ENCODE data around the gene OLFM2. TPM values are rescaled to one million over a fixed set of nuclear protein-coding genes. Genes with fewer than 3 reads are reported as not detected.
A peak's percentile ranks its signal among the peaks of the same experiment; 100 is the strongest.

OLFM2 gene
- polyA plus RNA-seq, 2 of the 4 experiments (the other 2 are of a cell fraction) = 6.5 to 8.0 TPM

DNA sequence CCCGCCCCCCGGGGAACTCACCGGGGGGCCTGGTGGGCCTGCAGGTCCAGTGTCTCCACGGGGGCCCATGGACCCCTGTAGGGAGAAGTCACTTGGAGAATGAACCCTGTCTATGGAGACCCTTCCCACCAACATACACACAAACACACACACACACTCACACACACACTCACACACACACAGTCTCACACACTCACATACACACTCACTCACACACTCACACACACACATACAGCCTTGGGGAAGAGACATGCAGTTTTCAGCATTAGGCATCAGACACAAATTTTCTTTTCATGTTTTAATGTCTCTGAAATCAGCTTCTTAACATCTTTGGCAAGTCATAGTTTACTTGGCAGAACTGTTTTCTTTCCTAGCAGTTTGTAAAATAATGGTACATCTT is 31.0 kb upstream of the OLFM2 start:
- WGBS (ENCODE audit: missing lambda C conversion rate) = no CpG with 5 or more reads among the region's 4 CpGs
- POLR2A ChIA-PET = no interaction called here
- TF ChIP-seq ZC3H11A (IDR thresholded peaks at IDR 0.05) (no peak), HOXB5 (CRISPR knock-in tag; IDR thresholded peaks at IDR 0.05) (no peak), EHMT2 (IDR thresholded peaks at IDR 0.05; ENCODE audit: low read depth) (no peak), ZNF302 (CRISPR knock-in tag; IDR thresholded peaks at IDR 0.05) (no peak), EP300 (IDR thresholded peaks at IDR 0.05) (no peak), ZSCAN20 (CRISPR knock-in tag; IDR thresholded peaks at IDR 0.05) (no peak), PHF8 (IDR thresholded peaks at IDR 0.05; ENCODE audit: borderline replicate concordance, low read depth) (no peak), HEYL (CRISPR knock-in tag; IDR thresholded peaks at IDR 0.05) (no peak), USF2 (IDR thresholded peaks at IDR 0.05) (no peak), RNF2 (IDR thresholded peaks at IDR 0.05; ENCODE audit: borderline replicate concordance, low read depth) (no peak)
- TF ChIP-seq, protein P1, sequence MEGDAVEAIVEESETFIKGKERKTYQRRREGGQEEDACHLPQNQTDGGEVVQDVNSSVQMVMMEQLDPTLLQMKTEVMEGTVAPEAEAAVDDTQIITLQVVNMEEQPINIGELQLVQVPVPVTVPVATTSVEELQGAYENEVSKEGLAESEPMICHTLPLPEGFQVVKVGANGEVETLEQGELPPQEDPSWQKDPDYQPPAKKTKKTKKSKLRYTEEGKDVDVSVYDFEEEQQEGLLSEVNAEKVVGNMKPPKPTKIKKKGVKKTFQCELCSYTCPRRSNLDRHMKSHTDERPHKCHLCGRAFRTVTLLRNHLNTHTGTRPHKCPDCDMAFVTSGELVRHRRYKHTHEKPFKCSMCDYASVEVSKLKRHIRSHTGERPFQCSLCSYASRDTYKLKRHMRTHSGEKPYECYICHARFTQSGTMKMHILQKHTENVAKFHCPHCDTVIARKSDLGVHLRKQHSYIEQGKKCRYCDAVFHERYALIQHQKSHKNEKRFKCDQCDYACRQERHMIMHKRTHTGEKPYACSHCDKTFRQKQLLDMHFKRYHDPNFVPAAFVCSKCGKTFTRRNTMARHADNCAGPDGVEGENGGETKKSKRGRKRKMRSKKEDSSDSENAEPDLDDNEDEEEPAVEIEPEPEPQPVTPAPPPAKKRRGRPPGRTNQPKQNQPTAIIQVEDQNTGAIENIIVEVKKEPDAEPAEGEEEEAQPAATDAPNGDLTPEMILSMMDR (IDR thresholded peaks at IDR 0.05) = no peak
- FAIRE-seq = no peak
- DNase-seq (ENCODE audit: low read depth in 1 of 2, low spot score in 1 of 2) = peak in 1 of 2 experiments; percentile 14
- ATAC-seq = no peak
- CTCF ChIA-PET = no interaction called here
- H3K4me2 ChIP-seq = no peak overlapping the region; the same call in 2 of the 3 replicates
- H3K9me3 ChIP-seq = no peaks in the 10 kb centered on the region
- H3K4me3 ChIP-seq = no peak overlapping the region
- H3K27ac ChIP-seq = no peak overlapping the region
- H3K4me1 ChIP-seq = no peaks in the 10 kb centered on the region

DNA sequence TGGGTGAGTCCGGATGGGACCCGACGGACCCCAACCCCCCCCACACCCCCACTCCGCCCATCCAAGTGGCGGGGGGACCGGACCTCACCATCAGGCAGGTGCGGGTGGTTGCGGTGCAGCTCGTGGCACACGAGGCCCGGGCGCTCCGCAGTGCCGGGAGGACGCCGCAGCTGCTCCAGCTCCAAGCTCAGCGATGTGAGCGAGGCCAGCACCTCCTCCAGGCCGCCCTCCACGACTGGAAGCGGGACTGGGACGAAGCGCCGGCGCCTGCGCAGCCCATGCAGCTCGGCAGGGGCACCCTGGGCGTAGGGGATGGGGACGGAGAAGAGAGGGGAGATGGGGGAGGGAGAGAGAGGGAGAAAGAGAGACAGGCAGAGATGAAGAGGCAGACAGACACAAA is 30.1 kb upstream of the OLFM2 start:
- ChIA-PET CTCF (no interaction called here), POLR2A (no interaction called here)
- no peaks in the 10 kb centered on the region for H3K4me1 ChIP-seq
- no peaks in the 10 kb centered on the region for H3K9me3 ChIP-seq
- no peak overlapping the region for H3K4me3 ChIP-seq
- FAIRE-seq (no peak), DNase-seq (ENCODE audit: low read depth in 1 of 2, low spot score in 1 of 2) (no peak), ATAC-seq (peak in 1 of 2 experiments; percentile 44; a peak in 3 of 6 replicates)
- WGBS (ENCODE audit: missing lambda C conversion rate) = no CpG with 5 or more reads among the region's 29 CpGs
- no peak overlapping the region for H3K27ac ChIP-seq
- H3K4me2 ChIP-seq = no peak overlapping the region
- TF ChIP-seq NR3C1 (IDR thresholded peaks at IDR 0.05) (no peak), HOXB13 (CRISPR knock-in tag; IDR thresholded peaks at IDR 0.05; ENCODE audit: low read depth) (no peak), ZFP36 (IDR thresholded peaks at IDR 0.05; ENCODE audit: borderline replicate concordance, partially characterized antibody) (peak; percentile 87)

DNA sequence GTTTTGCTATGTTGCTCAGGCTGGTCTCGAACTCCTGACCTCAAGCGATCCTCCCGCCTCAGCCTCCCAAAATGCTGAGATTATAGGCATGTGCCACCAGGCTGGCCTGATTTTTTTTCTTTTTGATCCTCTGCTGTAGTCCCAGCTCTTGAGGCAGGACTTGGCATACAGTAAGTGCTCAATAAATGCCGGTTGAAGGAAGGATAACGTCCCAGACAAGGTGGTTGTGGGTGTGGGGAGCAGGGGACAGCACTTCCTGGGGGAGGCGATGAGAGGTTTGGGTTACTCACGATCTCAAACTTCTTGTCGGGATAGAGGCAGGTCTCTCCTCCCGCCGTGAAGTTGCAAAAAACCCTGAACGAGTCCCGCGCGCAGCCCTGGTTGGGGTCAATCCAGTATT is 29.7 kb upstream of the OLFM2 start:
- Histone ChIP-seq H3K9me3 (no peaks in the 10 kb centered on the region), H3K4me2 (no peak overlapping the region), H3K4me1 (no peaks in the 10 kb centered on the region), H3K27ac (no peak overlapping the region), H3K4me3 (no peak overlapping the region)
- 48% methylated on average over 14 of the region's 14 CpGs for WGBS (ENCODE audit: missing lambda C conversion rate)
- ChIA-PET CTCF (interaction anchor here (1.2 kb wide), 1 partner anchor 20 kb away, joined by 5 read pairs; no protein-coding TSS in a partner anchor), POLR2A (no interaction called here)
- FAIRE-seq = no peak
- ATAC-seq = no peak
- DNase-seq (ENCODE audit: low read depth in 1 of 2, low spot score in 1 of 2) = no peak
- TF ChIP-seq, protein P2, sequence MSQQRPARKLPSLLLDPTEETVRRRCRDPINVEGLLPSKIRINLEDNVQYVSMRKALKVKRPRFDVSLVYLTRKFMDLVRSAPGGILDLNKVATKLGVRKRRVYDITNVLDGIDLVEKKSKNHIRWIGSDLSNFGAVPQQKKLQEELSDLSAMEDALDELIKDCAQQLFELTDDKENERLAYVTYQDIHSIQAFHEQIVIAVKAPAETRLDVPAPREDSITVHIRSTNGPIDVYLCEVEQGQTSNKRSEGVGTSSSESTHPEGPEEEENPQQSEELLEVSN (IDR thresholded peaks at IDR 0.05; ENCODE audit: borderline replicate concordance, low read depth) = no peak
- no peak for TF ChIP-seq ZNF302 (CRISPR knock-in tag; IDR thresholded peaks at IDR 0.05)
- no peak for TF ChIP-seq SREBF2 (IDR thresholded peaks at IDR 0.05)
- TF ChIP-seq RAD21 (conservative IDR thresholded peaks at IDR 0.05 in 1 of 2, IDR thresholded peaks at IDR 0.05 in 1 of 2) = no peak
- no peak for TF ChIP-seq CHD4 (IDR thresholded peaks at IDR 0.05; ENCODE audit: borderline replicate concordance)
- TF ChIP-seq HMGXB4 (CRISPR knock-in tag; IDR thresholded peaks at IDR 0.05; ENCODE audit: borderline replicate concordance) = no peak
- TF ChIP-seq NR3C1 (IDR thresholded peaks at IDR 0.05) = no peak
- TF ChIP-seq USF2 (IDR thresholded peaks at IDR 0.05) = no peak
- no peak for TF ChIP-seq RCOR1 (IDR thresholded peaks at IDR 0.05; ENCODE audit: low read depth, low read length)
- no peak for TF ChIP-seq ZSCAN20 (CRISPR knock-in tag; IDR thresholded peaks at IDR 0.05)
- TF ChIP-seq HOXA7 (CRISPR knock-in tag; IDR thresholded peaks at IDR 0.05) = no peak
- TF ChIP-seq NFE2L2 (conservative IDR thresholded peaks at IDR 0.05; ENCODE audit: low read length) = no peak
- TF ChIP-seq, protein P1 (IDR thresholded peaks at IDR 0.05) = no peak
- TF ChIP-seq CBX2 (IDR thresholded peaks at IDR 0.05; ENCODE audit: borderline replicate concordance, low read depth) = no peak
- TF ChIP-seq CBX8 (IDR thresholded peaks at IDR 0.05) = no peak
